ENCODE data around the gene PIP5K1C. TPM values are rescaled to one million over a fixed set of nuclear protein-coding genes. Genes with fewer than 3 reads are reported as not detected.

The PIP5K1C gene
- total RNA-seq, 1 donor from 2014 or later: 65.8 TPM

- H3K36me3 Mint-ChIP-seq (ENCODE audit: low read depth, unreplicated experiment): peaks cover 25% of the 10 kb centered on the region
- no peaks in the 10 kb centered on the region for H3K9me3 Mint-ChIP-seq (ENCODE audit: unreplicated experiment)
- DNase-seq (ENCODE audit: low spot score): no peak
- no peaks in the 10 kb centered on the region for H3K4me1 Mint-ChIP-seq (ENCODE audit: unreplicated experiment)
- no peak overlapping the region for H3K27ac Mint-ChIP-seq (ENCODE audit: unreplicated experiment)
- peaks cover 13% of the 10 kb centered on the region for H3K27me3 Mint-ChIP-seq (ENCODE audit: unreplicated experiment)
- no peak for TF ChIP-seq CTCF (IDR thresholded peaks at IDR 0.05; ENCODE audit: unreplicated experiment)
- H3K4me3 Mint-ChIP-seq (ENCODE audit: unreplicated experiment): no peak overlapping the region
Observed at GRCh38 chr19:3660493-3661219, 39.6 kb downstream of the PIP5K1C start.

DNA sequence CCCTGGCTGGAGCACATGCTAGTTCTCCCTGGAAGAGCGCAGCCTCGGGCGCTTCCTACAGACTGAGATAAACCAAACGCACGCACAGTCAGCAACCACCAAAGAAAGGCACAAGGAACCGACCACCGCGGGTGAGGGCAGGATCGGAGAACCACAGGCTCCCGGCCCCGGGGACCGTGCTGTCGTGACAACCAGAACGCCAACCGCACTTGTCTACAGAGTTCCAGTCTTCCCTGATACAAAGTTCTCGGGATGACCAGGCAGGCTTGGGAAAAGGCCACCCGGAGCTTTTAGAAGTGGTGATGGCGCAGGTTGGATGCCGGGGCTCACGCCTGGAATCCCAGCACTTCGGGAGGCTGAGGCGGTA lies 40.5 kb downstream of the PIP5K1C start:
- no peak for TF ChIP-seq CTCF (IDR thresholded peaks at IDR 0.05; ENCODE audit: unreplicated experiment)
- Mint-ChIP-seq H3K36me3 (ENCODE audit: low read depth, unreplicated experiment) (peaks cover 25% of the 10 kb centered on the region), H3K4me3 (ENCODE audit: unreplicated experiment) (no peak overlapping the region), H3K9me3 (ENCODE audit: unreplicated experiment) (no peaks in the 10 kb centered on the region), H3K4me1 (ENCODE audit: unreplicated experiment) (no peaks in the 10 kb centered on the region), H3K27ac (ENCODE audit: unreplicated experiment) (no peak overlapping the region), H3K27me3 (ENCODE audit: unreplicated experiment) (peaks cover 14% of the 10 kb centered on the region)
- DNase-seq (ENCODE audit: low spot score): no peak

- Mint-ChIP-seq H3K4me1 (ENCODE audit: unreplicated experiment) (no peaks in the 10 kb centered on the region), H3K36me3 (ENCODE audit: low read depth, unreplicated experiment) (peaks cover 25% of the 10 kb centered on the region), H3K9me3 (ENCODE audit: unreplicated experiment) (no peaks in the 10 kb centered on the region), H3K4me3 (ENCODE audit: unreplicated experiment) (no peak overlapping the region), H3K27me3 (ENCODE audit: unreplicated experiment) (peaks cover 14% of the 10 kb centered on the region), H3K27ac (ENCODE audit: unreplicated experiment) (no peak overlapping the region)
- no peak for DNase-seq (ENCODE audit: low spot score)
- no peak for TF ChIP-seq CTCF (IDR thresholded peaks at IDR 0.05; ENCODE audit: unreplicated experiment)
Observed at GRCh38 chr19:3658870-3659745, 41.2 kb downstream of the PIP5K1C start.

- Mint-ChIP-seq H3K4me3 (ENCODE audit: unreplicated experiment) (no peak overlapping the region), H3K9me3 (ENCODE audit: unreplicated experiment) (no peaks in the 10 kb centered on the region), H3K4me1 (ENCODE audit: unreplicated experiment) (no peaks in the 10 kb centered on the region), H3K36me3 (ENCODE audit: low read depth, unreplicated experiment) (peaks cover 16% of the 10 kb centered on the region), H3K27me3 (ENCODE audit: unreplicated experiment) (peaks cover 10% of the 10 kb centered on the region), H3K27ac (ENCODE audit: unreplicated experiment) (no peak overlapping the region)
- no peak for DNase-seq (ENCODE audit: low spot score)
- TF ChIP-seq CTCF (IDR thresholded peaks at IDR 0.05; ENCODE audit: unreplicated experiment): no peak
Observed at GRCh38 chr19:3658004-3658869, 42.0 kb downstream of the PIP5K1C start.
